ENCODE results near the gene UBALD2.
A peak's percentile ranks its signal among the peaks of the same experiment; 100 is the strongest.
"Not testable (repeated sequence)": the region's sequence is repeated elsewhere in the genome, so short reads cannot be mapped to it uniquely, and the experiment has no call there.

Gene UBALD2

GRCh38 chr17:76278268-76278908 is 13.2 kb downstream of the UBALD2 start:
- Mint-ChIP-seq H3K9me3 (no peaks in the 10 kb centered on the region), H3K4me1 (peaks cover 36% of the 10 kb centered on the region), H3K4me3 (no peak overlapping the region), H3K36me3 (no peaks in the 10 kb centered on the region), H3K27me3 (no peaks in the 10 kb centered on the region), H3K27ac (no peak overlapping the region)

DNA sequence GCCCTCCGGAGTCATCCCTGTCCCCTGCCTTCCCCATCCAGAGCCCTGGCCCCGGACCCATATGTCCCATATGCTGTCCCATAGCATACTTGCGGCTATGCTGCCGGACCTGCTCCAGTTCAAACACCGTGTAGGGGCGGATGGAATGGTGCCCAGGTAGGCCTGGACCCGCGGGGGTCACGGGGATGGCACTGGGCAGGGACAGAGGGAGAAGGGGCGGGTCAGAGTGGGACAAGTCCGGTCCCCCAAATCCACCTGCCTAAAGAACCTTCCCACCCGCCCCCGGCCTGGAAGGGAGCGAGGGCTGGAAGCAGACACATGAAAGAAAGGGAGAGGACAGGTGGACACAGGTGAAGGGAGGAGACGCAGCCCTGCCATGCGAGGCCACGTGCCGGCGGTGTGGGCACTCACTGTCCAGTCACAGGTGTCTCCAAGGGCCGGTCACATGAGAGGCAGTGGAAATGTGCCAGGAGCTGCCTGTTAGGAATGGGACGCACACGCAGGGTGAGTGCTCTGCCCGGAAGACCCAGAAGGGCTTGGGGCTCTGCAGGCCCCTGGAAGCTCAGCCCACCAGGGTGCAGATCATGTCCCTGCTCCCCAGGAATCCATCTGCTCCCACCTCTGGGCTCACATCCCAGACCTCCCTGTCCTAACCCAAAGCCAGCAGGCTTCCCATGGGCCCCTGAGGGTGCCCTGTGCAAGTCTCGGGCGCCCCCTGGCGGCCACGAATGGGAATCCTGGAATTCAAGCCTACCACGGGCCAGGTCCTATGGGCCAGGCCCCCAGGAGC is 14.0 kb downstream of the UBALD2 start:
- no peak overlapping the region for H3K4me3 Mint-ChIP-seq
- peaks cover 31% of the 10 kb centered on the region for H3K4me1 Mint-ChIP-seq
- H3K9me3 Mint-ChIP-seq: no peaks in the 10 kb centered on the region
- H3K27me3 Mint-ChIP-seq: no peaks in the 10 kb centered on the region
- H3K27ac Mint-ChIP-seq: peak overlapping the region; percentile 30
- H3K36me3 Mint-ChIP-seq: no peaks in the 10 kb centered on the region

DNA sequence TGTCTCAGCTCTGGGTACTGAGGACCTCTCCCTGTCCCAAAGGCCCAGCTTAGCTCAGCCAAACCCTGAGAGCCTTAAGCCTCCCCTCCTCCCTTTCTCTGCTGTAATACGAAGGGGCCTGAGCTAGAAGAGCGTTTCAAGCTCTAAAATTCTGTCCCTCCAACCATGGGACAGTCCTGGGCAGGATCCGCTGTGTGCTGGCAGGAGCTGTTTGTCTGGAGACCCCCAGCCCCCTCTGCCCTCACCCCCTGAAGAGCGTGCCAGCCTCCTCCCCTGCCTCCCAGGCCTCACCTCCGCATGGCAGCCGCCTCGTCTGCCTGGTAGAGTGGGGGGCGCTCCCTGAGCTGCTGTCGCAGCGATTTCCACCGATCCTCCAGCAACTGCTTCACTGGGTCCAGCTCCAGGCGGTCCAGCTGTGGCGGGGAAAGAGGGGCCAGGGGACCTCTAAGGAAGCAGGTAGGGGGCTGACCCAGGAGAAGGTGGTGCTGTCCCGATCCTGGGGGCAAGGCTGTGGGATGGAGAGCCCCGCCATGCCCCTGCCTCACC is 14.7 kb downstream of the UBALD2 start:
- no peak overlapping the region for H3K4me3 Mint-ChIP-seq
- peaks cover 25% of the 10 kb centered on the region for H3K4me1 Mint-ChIP-seq
- H3K36me3 Mint-ChIP-seq: no peaks in the 10 kb centered on the region
- H3K27me3 Mint-ChIP-seq: no peaks in the 10 kb centered on the region
- H3K27ac Mint-ChIP-seq: no peak overlapping the region
- no peaks in the 10 kb centered on the region for H3K9me3 Mint-ChIP-seq

- H3K27ac Mint-ChIP-seq: no peak overlapping the region
- H3K36me3 Mint-ChIP-seq: no peaks in the 10 kb centered on the region
- H3K4me1 Mint-ChIP-seq: peaks cover 19% of the 10 kb centered on the region
- no peak overlapping the region for H3K4me3 Mint-ChIP-seq
- no peaks in the 10 kb centered on the region for H3K27me3 Mint-ChIP-seq
- no peaks in the 10 kb centered on the region for H3K9me3 Mint-ChIP-seq
Observed at GRCh38 chr17:76280650-76281049, 15.5 kb downstream of the UBALD2 start.

GRCh38 chr17:76281573-76282371 is 16.6 kb downstream of the UBALD2 start:
- no peak overlapping the region for H3K27ac Mint-ChIP-seq
- H3K9me3 Mint-ChIP-seq: no peaks in the 10 kb centered on the region
- H3K4me3 Mint-ChIP-seq: no peak overlapping the region
- H3K36me3 Mint-ChIP-seq: no peaks in the 10 kb centered on the region
- no peaks in the 10 kb centered on the region for H3K27me3 Mint-ChIP-seq
- peaks cover 11% of the 10 kb centered on the region for H3K4me1 Mint-ChIP-seq

GRCh38 chr17:76292567-76292966 is 27.4 kb downstream of the UBALD2 start:
- H3K36me3 Mint-ChIP-seq: no peaks in the 10 kb centered on the region
- no peak overlapping the region for H3K4me3 Mint-ChIP-seq
- H3K4me1 Mint-ChIP-seq: no peaks in the 10 kb centered on the region
- no peaks in the 10 kb centered on the region for H3K27me3 Mint-ChIP-seq
- H3K27ac Mint-ChIP-seq: no peak overlapping the region
- H3K9me3 Mint-ChIP-seq: no peaks in the 10 kb centered on the region

DNA sequence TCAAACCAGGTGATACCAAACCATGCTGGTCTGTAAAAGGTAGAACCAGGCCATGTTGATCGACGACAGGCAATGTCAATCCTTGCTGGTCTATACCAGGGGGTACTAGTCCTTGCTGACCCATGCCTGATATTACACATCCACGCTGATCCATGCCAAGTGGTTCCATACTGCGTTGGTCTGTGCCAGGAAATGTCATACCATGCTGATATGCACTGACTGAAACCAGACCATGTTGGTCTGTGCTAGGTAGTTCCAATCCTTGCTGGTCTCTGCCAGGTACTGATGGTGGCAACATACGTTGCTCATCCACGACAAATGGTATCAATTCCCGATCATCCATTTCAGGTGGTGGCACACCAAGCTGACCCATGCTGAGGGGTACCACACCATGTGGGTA is 28.0 kb downstream of the UBALD2 start:
- no peaks in the 10 kb centered on the region for H3K27me3 Mint-ChIP-seq
- no peak overlapping the region for H3K27ac Mint-ChIP-seq
- H3K36me3 Mint-ChIP-seq: no peaks in the 10 kb centered on the region
- H3K4me3 Mint-ChIP-seq: no peak overlapping the region
- H3K4me1 Mint-ChIP-seq: no peaks in the 10 kb centered on the region
- H3K9me3 Mint-ChIP-seq: no peaks in the 10 kb centered on the region

DNA sequence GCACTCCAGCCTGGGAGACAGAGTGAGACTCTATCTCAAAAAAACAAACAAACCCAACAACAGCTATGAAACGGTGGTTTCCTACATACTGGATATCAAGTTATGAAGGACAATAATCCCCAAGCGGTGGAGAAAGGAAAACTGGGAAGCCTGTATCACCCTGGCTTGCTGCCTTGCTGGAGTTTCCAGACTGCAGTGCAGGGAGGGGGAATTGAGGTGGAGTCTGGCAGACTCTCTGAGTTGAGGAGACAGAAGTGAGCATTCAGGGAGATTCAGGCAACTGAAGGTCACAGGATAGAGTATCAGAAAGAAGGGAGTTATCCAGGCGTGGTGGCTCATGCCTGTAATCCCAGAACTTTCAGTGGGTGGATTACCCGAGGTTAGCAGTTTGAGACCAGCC is 31.0 kb downstream of the UBALD2 start:
- no peaks in the 10 kb centered on the region for H3K9me3 Mint-ChIP-seq

DNA sequence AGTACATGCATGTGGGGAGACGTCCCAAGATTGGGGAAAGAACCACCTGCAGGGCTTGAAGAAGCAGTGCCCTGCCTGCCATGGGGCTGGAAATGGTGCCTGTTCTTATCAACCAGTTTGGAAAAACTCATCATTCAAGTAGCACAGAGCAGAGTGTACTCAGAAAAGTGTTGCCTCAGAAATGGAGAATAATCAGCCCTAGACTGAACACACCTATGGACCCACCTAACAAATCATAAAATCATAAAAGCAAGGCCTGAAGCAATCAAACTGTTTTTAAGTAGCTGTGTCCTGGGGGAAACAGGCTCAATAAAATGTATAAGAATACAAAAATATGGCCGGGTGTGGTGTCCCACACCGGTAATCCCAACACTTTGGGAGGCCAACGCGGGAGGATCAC is 31.7 kb downstream of the UBALD2 start:
- H3K36me3 Mint-ChIP-seq: no peaks in the 10 kb centered on the region
- no peak overlapping the region for H3K4me3 Mint-ChIP-seq
- H3K27me3 Mint-ChIP-seq: no peaks in the 10 kb centered on the region
- H3K9me3 Mint-ChIP-seq: no peaks in the 10 kb centered on the region
- no peak overlapping the region for H3K27ac Mint-ChIP-seq
- peaks cover 4% of the 10 kb centered on the region for H3K4me1 Mint-ChIP-seq

More for the DNA sequence above, 31.0 kb downstream of the UBALD2 start:
- Mint-ChIP-seq H3K4me1 (peaks cover 4% of the 10 kb centered on the region), H3K4me3 (no peak overlapping the region), H3K36me3 (no peaks in the 10 kb centered on the region), H3K27me3 (no peaks in the 10 kb centered on the region), H3K27ac (no peak overlapping the region)

GRCh38 chr17:76297436-76297835 is 32.3 kb downstream of the UBALD2 start:
- Mint-ChIP-seq H3K36me3 (no peaks in the 10 kb centered on the region), H3K4me3 (no peak overlapping the region), H3K4me1 (peaks cover 4% of the 10 kb centered on the region), H3K9me3 (no peaks in the 10 kb centered on the region), H3K27ac (no peak overlapping the region), H3K27me3 (no peaks in the 10 kb centered on the region)

GRCh38 chr17:76304226-76305134 is 39.3 kb downstream of the UBALD2 start:
- no peak overlapping the region for H3K27ac Mint-ChIP-seq
- no peaks in the 10 kb centered on the region for H3K36me3 Mint-ChIP-seq
- no peak overlapping the region for H3K4me3 Mint-ChIP-seq
- no peaks in the 10 kb centered on the region for H3K9me3 Mint-ChIP-seq
- H3K27me3 Mint-ChIP-seq: no peaks in the 10 kb centered on the region
- no peaks in the 10 kb centered on the region for H3K4me1 Mint-ChIP-seq

- not testable (repeated sequence) for H3K4me3 Mint-ChIP-seq, H3K27me3 Mint-ChIP-seq, H3K9me3 Mint-ChIP-seq, H3K4me1 Mint-ChIP-seq, H3K27ac Mint-ChIP-seq, H3K36me3 Mint-ChIP-seq
Observed at GRCh38 chr17:76305135-76305454, 39.9 kb downstream of the UBALD2 start.

- Mint-ChIP-seq H3K4me1 (no peaks in the 10 kb centered on the region), H3K4me3 (no peak overlapping the region), H3K36me3 (no peaks in the 10 kb centered on the region), H3K9me3 (no peaks in the 10 kb centered on the region), H3K27ac (no peak overlapping the region), H3K27me3 (no peaks in the 10 kb centered on the region)
Observed at GRCh38 chr17:76307299-76307965, 42.3 kb downstream of the UBALD2 start.

GRCh38 chr17:76307966-76308338 is 42.8 kb downstream of the UBALD2 start, which contains the start of gene QRICH2:
Gene QRICH2 (minus strand): TSS chr17:76308276. CDS start chr17:76307998, 278 bp downstream.
- H3K9me3 Mint-ChIP-seq: no peaks in the 10 kb centered on the region
- no peaks in the 10 kb centered on the region for H3K4me1 Mint-ChIP-seq
- peaks cover 2% of the 10 kb centered on the region for H3K36me3 Mint-ChIP-seq
- H3K4me3 Mint-ChIP-seq: no peak within 1 kb of the TSS
- no peaks in the 10 kb centered on the region for H3K27me3 Mint-ChIP-seq
- H3K27ac Mint-ChIP-seq: no peak within 1 kb of the TSS

DNA sequence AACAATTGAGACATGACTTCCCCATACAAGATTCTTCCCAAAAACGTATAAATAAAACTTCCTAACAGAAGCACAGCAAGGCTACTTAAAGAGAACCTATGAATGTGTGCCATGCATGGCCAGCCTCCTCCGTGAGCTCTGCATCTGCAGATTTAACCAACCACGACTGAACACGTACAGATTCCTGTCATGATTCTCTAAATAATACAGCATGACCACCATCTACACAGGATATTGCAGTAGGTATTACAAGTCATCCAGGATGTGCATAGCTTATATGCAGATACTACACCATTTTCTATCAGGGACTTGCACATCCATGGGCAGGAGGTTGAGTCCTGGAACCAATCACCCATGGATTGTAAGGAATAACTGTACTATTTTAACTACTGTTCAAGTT is 44.3 kb downstream of the UBALD2 start:
- no peak overlapping the region for H3K4me3 Mint-ChIP-seq
- no peaks in the 10 kb centered on the region for H3K9me3 Mint-ChIP-seq
- peaks cover 2% of the 10 kb centered on the region for H3K36me3 Mint-ChIP-seq
- no peaks in the 10 kb centered on the region for H3K27me3 Mint-ChIP-seq
- no peak overlapping the region for H3K27ac Mint-ChIP-seq
- no peaks in the 10 kb centered on the region for H3K4me1 Mint-ChIP-seq

Data from activated naive CD4-positive, alpha-beta T cell treated with anti-CD3 and anti-CD28 coated beads, Interleukin-2, amount 50 U/mL, for 24 hours (primary cell).